ENCODE results near the gene PTPRK. TPM values are rescaled to one million over a fixed set of nuclear protein-coding genes. Genes with fewer than 3 reads are reported as not detected.

PTPRK gene
- total and polyA plus RNA-seq, 2 donors (not counting 1 experiment from before 2014, with no cell fraction given) = 16.2 to 18.7 TPM

DNA sequence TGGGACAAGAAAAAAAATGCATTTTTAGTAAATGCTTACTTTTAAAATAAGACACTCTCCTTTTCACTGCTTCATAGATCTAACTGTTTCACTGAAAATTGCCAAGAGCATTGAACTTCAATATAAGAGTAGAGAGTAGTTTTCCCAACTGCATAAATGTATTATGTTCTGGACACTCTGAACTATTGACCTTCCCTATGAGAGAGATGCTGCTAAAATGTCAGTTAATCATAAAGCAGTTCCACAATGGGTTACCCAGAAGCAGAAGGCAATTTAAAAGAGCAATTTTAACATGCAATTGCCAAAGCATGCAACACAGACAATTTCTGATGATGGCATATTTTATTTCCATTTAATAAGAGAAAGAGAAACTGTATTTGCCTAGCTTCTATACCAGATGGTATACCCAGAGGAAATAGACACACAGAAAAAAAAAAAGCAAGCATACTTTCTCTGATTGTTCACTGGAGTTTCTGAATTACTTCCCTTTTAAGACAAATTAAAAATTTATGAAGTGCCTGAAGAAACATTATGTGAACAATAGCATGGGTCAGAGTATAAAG, 340.4 kb downstream of the PTPRK start:
- no peaks in the 10 kb centered on the region for H3K79me2 ChIP-seq (ENCODE audit: control insufficient read depth, insufficient read depth, low read length)
- no peak overlapping the region for H3K27ac ChIP-seq (ENCODE audit: low read length in 2 of 2)
- intact Hi-C loops (cut with micrococcal nuclease) = no loop called here
- no peak for TF ChIP-seq EZH2 (IDR thresholded peaks at IDR 0.05; ENCODE audit: borderline replicate concordance, insufficient read depth, low read depth, low read length, poor library complexity, severe bottlenecking)
- TF ChIP-seq, protein P1, sequence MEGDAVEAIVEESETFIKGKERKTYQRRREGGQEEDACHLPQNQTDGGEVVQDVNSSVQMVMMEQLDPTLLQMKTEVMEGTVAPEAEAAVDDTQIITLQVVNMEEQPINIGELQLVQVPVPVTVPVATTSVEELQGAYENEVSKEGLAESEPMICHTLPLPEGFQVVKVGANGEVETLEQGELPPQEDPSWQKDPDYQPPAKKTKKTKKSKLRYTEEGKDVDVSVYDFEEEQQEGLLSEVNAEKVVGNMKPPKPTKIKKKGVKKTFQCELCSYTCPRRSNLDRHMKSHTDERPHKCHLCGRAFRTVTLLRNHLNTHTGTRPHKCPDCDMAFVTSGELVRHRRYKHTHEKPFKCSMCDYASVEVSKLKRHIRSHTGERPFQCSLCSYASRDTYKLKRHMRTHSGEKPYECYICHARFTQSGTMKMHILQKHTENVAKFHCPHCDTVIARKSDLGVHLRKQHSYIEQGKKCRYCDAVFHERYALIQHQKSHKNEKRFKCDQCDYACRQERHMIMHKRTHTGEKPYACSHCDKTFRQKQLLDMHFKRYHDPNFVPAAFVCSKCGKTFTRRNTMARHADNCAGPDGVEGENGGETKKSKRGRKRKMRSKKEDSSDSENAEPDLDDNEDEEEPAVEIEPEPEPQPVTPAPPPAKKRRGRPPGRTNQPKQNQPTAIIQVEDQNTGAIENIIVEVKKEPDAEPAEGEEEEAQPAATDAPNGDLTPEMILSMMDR (IDR thresholded peaks at IDR 0.05) = no peak
- peaks cover 6% of the 10 kb centered on the region for H4K20me1 ChIP-seq (ENCODE audit: control insufficient read depth, insufficient read depth, low read length, poor library complexity, severe bottlenecking)
- no peaks in the 10 kb centered on the region for H3K9me3 Mint-ChIP-seq (ENCODE audit: insufficient read depth)
- no peak for ATAC-seq (ENCODE audit: low read depth)
- peaks cover 12% of the 10 kb centered on the region for H3K4me1 Mint-ChIP-seq
- H3K27me3 Mint-ChIP-seq = no peaks in the 10 kb centered on the region
- no peak overlapping the region for H2AFZ ChIP-seq (ENCODE audit: insufficient read depth, low read depth, low read length, poor library complexity, severe bottlenecking)
- H3K4me2 ChIP-seq (replicated peaks; ENCODE audit: low read depth, low read length, poor library complexity, severe bottlenecking) = no peak overlapping the region
- no peak overlapping the region for H3K9ac ChIP-seq (ENCODE audit: low read length)
- H3K27me3 ChIP-seq (replicated peaks in 1 of 4; ENCODE audit: control extremely low read depth in 1 of 4, control insufficient read depth in 3 of 4, insufficient read depth in 4 of 4, low read length in 3 of 4) = no peaks in the 10 kb centered on the region
- no peak overlapping the region for H3K27ac Mint-ChIP-seq
- peaks cover 3 to 12% of the 10 kb centered on the region in 2 donors for H3K4me1 ChIP-seq (ENCODE audit: control insufficient read depth in 2 of 2, insufficient read depth in 2 of 2, low read length in 2 of 2)
- ChIA-PET CTCF (no interaction called here), POLR2A (interaction anchor here (0.7 kb wide), 1 partner anchor 42 kb away, joined by 3 read pairs; no protein-coding TSS in a partner anchor)
- peaks cover 0 to 10% of the 10 kb centered on the region in 2 experiments for H3K36me3 ChIP-seq (replicated peaks in 1 of 2; ENCODE audit: control extremely low read depth in 1 of 2, control insufficient read depth in 1 of 2, extremely low read depth in 1 of 2, insufficient read depth in 2 of 2, low read length in 1 of 2)
- no peak overlapping the region for H3K4me3 ChIP-seq (ENCODE audit: control extremely low read depth in 1 of 5, extremely low read depth in 1 of 5, insufficient read depth in 1 of 5, low read depth in 2 of 5, low read length in 4 of 5)
- H3K4me3 Mint-ChIP-seq = no peak overlapping the region
- no peak for DNase-seq
- no peaks in the 10 kb centered on the region for H3K9me3 ChIP-seq (ENCODE audit: control extremely low read depth in 1 of 3, control insufficient read depth in 2 of 3, insufficient read depth in 1 of 3, low read length in 2 of 3)

DNA sequence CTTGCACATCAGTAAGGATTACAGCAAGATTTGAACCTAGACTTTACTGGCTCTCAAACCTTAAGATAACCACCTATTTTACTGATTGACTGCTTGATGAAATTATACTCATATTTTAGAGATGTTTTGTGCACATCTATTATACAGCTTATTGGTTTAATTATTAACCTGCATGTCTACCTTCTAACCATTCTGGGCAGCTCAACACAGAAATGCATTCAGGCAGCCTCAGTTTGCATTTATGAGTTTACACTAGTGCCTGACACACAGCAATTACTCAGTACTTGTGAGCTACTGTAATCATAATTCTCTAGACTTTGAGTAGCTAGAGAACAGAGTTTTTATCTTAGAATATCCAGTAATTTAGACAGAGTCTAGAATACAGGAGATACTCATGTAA, 345.7 kb downstream of the PTPRK start:
- Histone ChIP-seq H3K4me2 (replicated peaks; ENCODE audit: low read depth, low read length, poor library complexity, severe bottlenecking) (no peak overlapping the region), H3K4me3 (ENCODE audit: control extremely low read depth in 1 of 5, extremely low read depth in 1 of 5, insufficient read depth in 1 of 5, low read depth in 2 of 5, low read length in 4 of 5) (no peak overlapping the region), H3K79me2 (ENCODE audit: control insufficient read depth, insufficient read depth, low read length) (no peaks in the 10 kb centered on the region), H3K9me3 (ENCODE audit: control extremely low read depth in 1 of 3, control insufficient read depth in 2 of 3, insufficient read depth in 1 of 3, low read length in 2 of 3) (no peaks in the 10 kb centered on the region), H3K4me1 (ENCODE audit: control insufficient read depth in 2 of 2, insufficient read depth in 2 of 2, low read length in 2 of 2) (no peaks in the 10 kb centered on the region), H3K27me3 (replicated peaks in 1 of 4; ENCODE audit: control extremely low read depth in 1 of 4, control insufficient read depth in 3 of 4, insufficient read depth in 4 of 4, low read length in 3 of 4) (no peaks in the 10 kb centered on the region), H4K20me1 (ENCODE audit: control insufficient read depth, insufficient read depth, low read length, poor library complexity, severe bottlenecking) (peaks cover 14% of the 10 kb centered on the region), H3K36me3 (replicated peaks in 1 of 2; ENCODE audit: control extremely low read depth in 1 of 2, control insufficient read depth in 1 of 2, extremely low read depth in 1 of 2, insufficient read depth in 2 of 2, low read length in 1 of 2) (peaks cover 0 to 3% of the 10 kb centered on the region in 2 experiments), H2AFZ (ENCODE audit: insufficient read depth, low read depth, low read length, poor library complexity, severe bottlenecking) (no peak overlapping the region), H3K27ac (ENCODE audit: low read length in 2 of 2) (no peak overlapping the region), H3K9ac (ENCODE audit: low read length) (no peak overlapping the region)
- Mint-ChIP-seq H3K27ac (no peak overlapping the region), H3K27me3 (no peaks in the 10 kb centered on the region), H3K9me3 (ENCODE audit: insufficient read depth) (no peaks in the 10 kb centered on the region), H3K4me3 (no peak overlapping the region), H3K4me1 (no peaks in the 10 kb centered on the region)
- ATAC-seq (ENCODE audit: low read depth) (no peak), DNase-seq (no peak)
- intact Hi-C loops (cut with micrococcal nuclease) = no loop called here
- TF ChIP-seq EZH2 (IDR thresholded peaks at IDR 0.05; ENCODE audit: borderline replicate concordance, insufficient read depth, low read depth, low read length, poor library complexity, severe bottlenecking) = no peak
- TF ChIP-seq, protein P1 (IDR thresholded peaks at IDR 0.05) = no peak
- ChIA-PET CTCF (no interaction called here), POLR2A (no interaction called here)
